Activated CD4-positive, alpha-beta T cell treated with anti-CD3 and anti-CD28 coated beads, Interleukin-2, amount 50 U/mL, for 48 hours (primary cell): ENCODE data around the gene ACSF3.
A peak's percentile ranks its signal among the peaks of the same experiment; 100 is the strongest.

Experiments used
- DNase-seq, 2 experiments: peaks; one replicate each; pipeline ENCODE4 v3.0.0-alpha.2; 2020

ACSF3 gene

DNA sequence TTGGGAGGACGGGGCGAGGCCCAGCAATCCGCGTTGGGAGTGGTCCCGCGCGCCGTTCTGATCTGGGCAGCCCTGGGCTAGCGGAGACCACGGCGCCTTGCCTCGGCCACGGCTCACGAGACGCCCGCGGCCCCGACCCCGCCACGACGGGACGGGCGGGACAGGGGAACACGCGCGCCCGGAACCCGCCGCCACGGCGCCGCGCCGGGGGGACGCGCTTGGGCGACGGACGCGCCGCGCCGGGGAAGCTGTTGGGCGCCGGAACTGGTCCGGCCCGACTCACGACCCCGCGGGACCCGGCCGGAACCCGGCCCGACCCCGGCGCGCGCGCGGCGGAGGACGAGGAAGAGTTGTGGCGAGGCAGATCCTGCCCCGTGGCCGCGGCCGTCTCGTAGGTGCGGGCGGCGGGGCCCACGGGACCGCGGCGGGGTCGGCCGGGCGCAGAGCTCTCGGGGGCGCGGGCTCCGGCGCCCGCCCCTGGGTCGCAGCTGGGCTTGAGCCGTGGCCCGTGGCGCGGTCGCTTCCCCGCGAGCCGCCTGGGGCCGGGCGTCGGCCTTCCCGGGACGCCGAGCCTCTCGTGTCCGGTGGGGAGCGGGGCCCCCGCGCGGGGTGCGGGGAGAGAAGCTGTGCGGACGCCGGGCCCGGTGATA is at the start of gene ACSF3:
ACSF3 (plus strand) TSS at position 251 of the 650 bp plus-strand sequence. CDS start 6,830 bp downstream, outside the sequence.
- peak; percentile 65 to 70 for DNase-seq

DNA sequence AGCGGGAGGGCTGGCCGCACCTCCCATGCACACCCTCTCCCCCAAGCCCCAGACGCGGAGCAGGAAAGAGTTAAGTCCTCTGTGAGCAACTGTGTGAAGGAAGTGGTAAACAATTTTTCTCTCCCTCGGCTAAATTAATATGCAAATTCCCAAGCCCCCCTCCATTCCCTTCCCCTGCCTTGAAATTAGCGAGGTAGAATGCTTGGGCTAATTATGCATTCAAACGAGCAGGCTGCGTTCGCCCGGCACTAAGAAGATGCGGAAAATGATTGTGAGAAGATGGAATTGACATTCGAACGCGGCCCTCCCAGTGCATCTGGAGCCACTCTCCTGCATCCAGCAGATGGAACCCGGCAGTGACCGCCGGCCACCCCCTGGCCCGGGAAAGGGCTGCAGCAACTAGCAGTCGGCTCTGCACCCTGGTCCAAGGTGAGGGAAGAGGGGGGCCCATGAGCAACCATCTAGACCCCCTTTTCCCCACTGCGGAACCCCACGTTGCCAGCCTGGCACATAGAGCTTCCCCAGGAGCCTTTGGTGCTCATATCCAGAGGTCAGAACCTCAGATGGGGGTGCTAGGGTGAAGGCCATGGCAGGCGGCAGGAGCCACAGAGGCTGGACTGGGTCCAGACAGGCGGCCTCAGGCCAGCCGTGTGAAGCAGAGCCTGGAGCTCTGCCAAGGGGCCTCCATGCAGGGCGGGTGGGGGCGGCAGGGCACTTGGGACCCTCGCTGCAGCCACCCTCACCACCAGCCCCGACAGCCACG is 49.1 kb upstream of the ACSF3 start:
- no peak for DNase-seq

- DNase-seq, result no peak
Measured at GRCh38 chr16:89045181-89045815, 48.4 kb upstream of the ACSF3 start.

DNA sequence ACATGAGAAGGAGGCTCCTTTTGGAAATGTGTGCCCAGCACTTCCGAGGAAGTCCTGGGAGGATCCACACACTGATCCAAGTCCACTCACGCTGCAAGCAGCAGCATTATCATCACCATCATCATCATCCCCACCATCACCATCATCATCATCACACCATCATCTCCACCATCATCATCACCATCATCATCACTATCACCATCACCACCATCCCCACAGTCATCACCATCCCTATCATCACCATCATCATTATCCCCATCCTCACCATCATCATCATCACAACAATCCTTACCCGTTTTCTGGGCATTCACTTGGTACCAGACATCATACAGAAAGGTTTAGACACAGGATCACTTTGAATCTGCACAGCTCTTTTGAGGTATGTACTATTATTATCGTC is 47.8 kb upstream of the ACSF3 start:
- no peak for DNase-seq

GRCh38 chr16:89046491-89046890 is 47.2 kb upstream of the ACSF3 start:
- DNase-seq, result no peak

DNA sequence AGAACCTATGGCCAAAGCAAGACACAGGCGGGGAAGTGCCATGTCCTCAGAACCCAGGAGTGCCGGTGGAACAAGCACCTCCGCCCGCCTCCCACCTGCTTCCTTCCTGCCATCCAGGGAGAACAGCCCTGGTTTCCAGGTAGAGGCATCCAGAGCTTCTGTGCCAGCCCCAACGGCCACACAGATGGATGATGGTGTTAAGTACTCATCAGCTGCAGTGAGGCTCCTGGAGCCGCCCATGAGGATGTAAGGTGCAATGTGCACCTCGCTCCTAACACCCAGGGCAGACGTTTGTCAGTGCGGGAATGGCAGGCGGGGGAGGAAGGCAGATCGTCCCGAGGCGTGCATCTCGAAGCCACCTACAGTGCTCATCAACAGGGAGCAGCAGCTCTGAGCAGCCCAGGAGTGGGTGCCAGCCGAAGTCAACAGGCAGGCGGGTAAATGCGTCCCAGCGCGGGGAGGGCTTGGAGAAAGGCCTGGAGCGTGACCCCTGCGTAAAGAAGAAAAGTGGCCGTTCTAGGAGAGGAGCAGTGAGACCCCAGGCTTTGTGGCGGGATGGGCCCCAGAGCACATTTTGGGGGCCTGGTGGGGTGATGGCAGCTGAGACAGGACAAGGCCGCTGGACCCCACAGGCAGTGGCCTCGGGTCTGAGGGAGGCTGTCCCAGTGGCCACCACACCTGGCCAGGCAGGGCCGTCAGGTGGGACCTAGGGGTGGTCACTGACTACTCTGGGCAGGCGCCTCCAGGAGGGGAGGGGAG is 46.1 kb upstream of the ACSF3 start:
- DNase-seq, result no peak

- DNase-seq, result no peak
Measured at GRCh38 chr16:89048090-89048725, 45.4 kb upstream of the ACSF3 start.

- DNase-seq, result no peak
Measured at GRCh38 chr16:89048871-89049422, 44.7 kb upstream of the ACSF3 start.

DNA sequence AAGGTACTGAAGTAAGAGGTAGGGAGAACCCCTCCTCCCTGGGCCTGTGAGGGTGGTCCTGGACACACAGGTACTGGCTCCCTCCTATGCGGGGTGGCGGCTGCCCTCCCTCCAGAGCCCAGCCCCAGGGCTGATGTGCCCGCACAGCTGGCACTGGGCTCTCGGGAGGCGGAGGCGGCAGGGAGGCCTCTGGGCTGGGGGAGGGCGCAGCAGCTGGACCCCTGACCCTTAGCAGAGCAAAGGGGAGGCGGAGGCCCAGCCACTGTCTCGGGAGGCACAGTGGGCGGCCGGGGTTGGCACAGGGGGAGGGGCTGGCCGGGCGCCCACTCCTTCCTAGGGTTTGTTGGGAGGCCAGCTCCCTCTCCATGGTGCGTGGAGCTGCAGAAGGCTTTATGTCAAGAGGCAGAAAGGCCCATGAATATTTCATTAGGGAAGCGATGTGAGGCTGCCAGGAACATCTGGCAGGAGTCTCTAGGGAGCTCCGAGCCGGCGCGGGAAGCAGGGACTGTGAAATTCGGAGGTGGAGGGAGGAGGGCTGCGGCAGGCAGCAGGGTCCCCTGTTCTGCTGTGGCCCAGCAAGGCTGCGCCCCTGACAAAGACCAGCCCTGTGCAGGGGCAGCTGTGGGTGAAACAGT is 44.1 kb upstream of the ACSF3 start:
- DNase-seq, result no peak

DNA sequence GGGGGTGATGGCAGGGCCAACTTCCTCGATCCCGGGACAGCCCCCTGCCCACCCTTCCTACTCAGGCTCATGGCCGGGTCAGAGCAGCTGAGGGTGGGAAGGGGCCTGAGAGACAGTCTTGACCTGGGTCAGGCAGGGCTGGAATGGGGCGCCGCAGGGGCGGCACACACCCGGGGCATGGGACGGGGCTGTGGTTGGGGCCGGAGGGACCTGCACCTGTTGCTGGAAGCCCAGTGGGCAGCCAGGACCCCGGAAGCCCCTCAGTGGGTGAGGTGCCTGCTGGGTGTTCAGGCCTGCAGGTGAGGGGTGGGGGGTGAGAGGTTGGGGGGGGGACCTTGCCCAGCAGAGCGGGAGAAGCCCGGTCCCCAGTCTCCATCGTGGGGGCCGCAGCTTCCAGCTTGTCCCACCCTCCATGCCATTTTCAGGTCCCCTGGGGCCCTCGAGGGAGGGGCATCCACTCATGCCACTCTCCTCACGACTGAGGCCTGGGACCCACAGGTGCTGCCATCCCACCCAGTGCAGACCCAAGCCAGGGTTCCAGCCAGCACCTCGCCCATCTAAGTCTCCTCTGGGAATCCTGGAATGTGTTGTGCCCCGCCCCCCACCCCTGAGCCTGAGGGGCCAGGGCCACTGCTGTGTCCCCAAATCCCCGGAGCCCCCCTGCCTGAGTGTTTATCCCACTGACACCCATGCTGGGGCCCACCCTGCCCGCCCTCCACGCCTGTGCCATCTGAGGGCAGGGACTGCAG is 43.4 kb upstream of the ACSF3 start:
- no peak for DNase-seq

GRCh38 chr16:89050868-89051311 is 42.8 kb upstream of the ACSF3 start:
- DNase-seq, result no peak

DNA sequence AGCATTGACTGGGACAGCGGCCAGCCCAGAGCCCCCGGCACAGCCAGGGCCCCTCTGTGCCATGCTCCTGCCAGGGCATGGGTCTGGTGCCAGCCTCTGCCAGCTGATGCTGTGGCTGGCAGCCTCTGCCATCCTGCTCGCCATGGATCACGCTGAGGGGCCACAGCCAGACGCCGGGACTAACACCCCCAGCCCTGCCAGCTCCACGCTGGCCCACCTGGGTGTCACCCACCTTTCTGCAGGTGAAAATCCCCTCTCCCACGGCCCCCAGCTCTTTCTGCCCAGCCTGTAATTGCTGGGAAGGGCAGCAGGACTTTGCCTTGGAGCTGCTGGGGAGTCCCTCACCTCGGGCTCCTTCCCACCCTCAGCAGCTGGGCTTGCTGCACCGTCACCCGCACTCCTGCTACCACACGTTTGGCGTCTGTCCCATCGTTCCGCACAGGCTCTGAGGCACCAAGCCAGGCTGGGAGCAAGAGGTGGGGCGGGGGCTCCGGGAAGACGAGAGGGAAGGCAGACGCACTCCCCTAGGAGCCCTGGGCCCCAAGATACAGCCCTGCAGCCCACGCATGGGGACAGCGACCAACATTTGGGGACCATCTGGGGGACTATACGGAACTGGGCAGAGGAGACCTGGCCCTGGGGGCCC is 42.0 kb upstream of the ACSF3 start:
- DNase-seq, result no peak

- DNase-seq, result no peak
Measured at GRCh38 chr16:89052191-89052889, 41.3 kb upstream of the ACSF3 start.

GRCh38 chr16:89052890-89053724 is 40.5 kb upstream of the ACSF3 start:
- no peak for DNase-seq

DNA sequence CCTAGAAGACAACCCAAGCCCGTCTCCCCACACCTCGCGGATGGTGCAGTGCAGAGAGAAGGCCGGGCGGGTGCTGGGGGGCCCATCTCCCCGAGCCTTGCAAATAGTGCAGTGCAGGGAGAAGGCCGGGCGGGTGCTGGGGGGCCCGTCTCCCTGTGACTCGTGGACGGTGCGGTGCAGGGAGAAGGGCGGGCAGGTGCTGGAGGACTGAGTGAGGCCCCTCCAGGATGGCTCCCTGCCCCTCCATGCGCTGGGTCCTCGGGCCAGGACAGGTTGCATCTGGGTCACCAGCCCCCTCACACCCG is 40.0 kb upstream of the ACSF3 start:
- DNase-seq, result no peak

GRCh38 chr16:89054261-89054661 is 39.4 kb upstream of the ACSF3 start:
- no peak for DNase-seq

DNA sequence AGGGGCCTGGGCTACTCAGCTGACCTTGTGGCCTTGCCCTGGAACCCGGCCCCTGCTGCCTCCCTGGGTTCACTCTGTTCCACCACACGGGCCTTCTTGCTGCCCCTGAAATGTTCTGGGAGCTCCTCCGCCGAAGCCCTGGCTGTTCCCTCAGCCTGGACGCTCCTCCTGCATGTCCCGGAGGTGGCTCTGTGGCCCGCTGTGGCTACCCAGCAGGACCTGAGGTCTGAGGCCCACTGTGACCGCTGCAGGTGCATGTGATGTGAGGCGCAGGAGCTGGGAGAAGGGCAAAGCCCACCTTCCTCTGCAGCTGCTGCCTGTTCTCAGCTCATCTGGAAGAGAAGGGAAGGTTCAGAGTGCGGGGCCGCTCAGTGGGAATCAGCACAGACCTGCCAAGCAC is 38.9 kb upstream of the ACSF3 start:
- no peak for DNase-seq

- no peak for DNase-seq
Measured at GRCh38 chr16:89055313-89055712, 38.3 kb upstream of the ACSF3 start.

DNA sequence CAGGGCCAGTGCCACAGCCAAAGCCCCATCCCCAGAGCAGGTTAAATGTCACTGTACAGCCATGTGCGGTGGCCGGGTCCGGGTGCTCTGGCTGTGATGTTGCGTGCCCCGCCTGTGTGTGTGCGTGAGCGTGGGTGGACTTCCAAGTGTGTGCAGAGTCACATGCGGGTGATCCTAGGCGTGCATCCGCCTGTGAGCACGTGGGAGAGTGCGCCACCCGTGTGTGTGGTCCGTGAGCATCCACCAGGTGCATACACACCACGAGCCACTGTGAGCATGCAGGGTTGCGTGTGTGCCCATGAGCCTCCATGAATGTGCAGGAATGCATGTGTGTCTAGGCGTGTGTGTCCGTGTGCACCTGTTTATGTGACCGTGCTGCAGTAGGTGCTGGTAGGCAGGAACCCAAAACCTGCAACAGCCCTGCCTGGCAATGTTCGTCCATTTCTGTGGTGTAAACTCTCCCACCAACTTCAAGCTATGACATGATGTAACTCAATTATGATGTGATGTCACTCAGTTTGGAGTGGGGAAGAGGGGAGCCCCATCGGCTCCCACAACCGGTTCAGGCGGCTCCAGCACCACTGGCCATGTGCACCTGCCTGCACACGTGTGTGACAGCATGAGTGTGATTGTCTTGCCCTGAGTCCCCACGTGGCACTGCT is 37.6 kb upstream of the ACSF3 start:
- DNase-seq, result no peak
